ENCODE data around the gene PRKACG. TPM values are rescaled to one million over a fixed set of nuclear protein-coding genes. Genes with fewer than 3 reads are reported as not detected.

PRKACG gene
- total and polyA plus RNA-seq, 2 of the 8 experiments (the other 6 are each of a cell fraction or from before 2014, with no cell fraction given): not detected

GRCh38 chr9:69020301-69021145, 6.6 kb upstream of the PRKACG start:
- no peak overlapping the region for H2AFZ ChIP-seq (ENCODE audit: low read length)
- H3K4me3 ChIP-seq (ENCODE audit: extremely low read depth in 1 of 4, insufficient read depth in 2 of 4, low read depth in 3 of 4, low read length in 4 of 4): no peak overlapping the region
- no peak overlapping the region for H4K91ac ChIP-seq (replicated peaks; ENCODE audit: insufficient read length, low read length)
- H3K23me2 ChIP-seq (ENCODE audit: low read depth, low read length): no peaks in the 10 kb centered on the region
- peaks cover 0 to 11% (median 3%) of the 10 kb centered on the region in 4 experiments; a peak in 4 of 7 replicates for H3K4me1 ChIP-seq (replicated peaks in 1 of 4; ENCODE audit: control insufficient read depth in 3 of 4, insufficient read depth in 4 of 4, low read length in 3 of 4)
- WGBS, 2 experiments (ENCODE audit: extremely low coverage in 1 of 2, insufficient coverage in 1 of 2, insufficient read length in 1 of 2, insufficient replicate concordance in 2 of 2, low coverage in 1 of 2, low lambda C conversion rate in 2 of 2, missing lambda C conversion rate in 1 of 2): 90% methylated on average over 8 of the region's 8 CpGs; no CpG with 5 or more reads in 1 of the 2 experiments
- H3K27me3 ChIP-seq (replicated peaks in 1 of 4; ENCODE audit: control insufficient read depth in 3 of 4, extremely low read depth in 1 of 4, insufficient read depth in 3 of 4, low read length in 3 of 4): no peaks in the 10 kb centered on the region; a peak in 2 of 7 replicates
- no peak overlapping the region for H4K8ac ChIP-seq (ENCODE audit: extremely low read depth, insufficient read depth, low read length)
- no peak overlapping the region for H2BK12ac ChIP-seq (ENCODE audit: low read depth, low read length)
- no peak overlapping the region for H3K14ac ChIP-seq (ENCODE audit: insufficient read length)
- H2BK5ac ChIP-seq (ENCODE audit: low read depth, low read length): no peak overlapping the region
- no peak overlapping the region for H2AK5ac ChIP-seq (ENCODE audit: low read depth, low read length)
- H3K18ac ChIP-seq (ENCODE audit: extremely low read depth, low read length): no peak overlapping the region
- no peak overlapping the region for H3K23ac ChIP-seq (ENCODE audit: insufficient read length)
- DNase-seq (ENCODE audit: low read depth in 1 of 2, low spot score in 2 of 2): no peak
- no peak overlapping the region for H3K27ac ChIP-seq (ENCODE audit: low read depth, low read length)
- no peak overlapping the region for H3K9ac ChIP-seq (replicated peaks in 1 of 4; ENCODE audit: extremely low read depth in 1 of 4, low read depth in 3 of 4, low read length in 3 of 4)
- H3K79me2 ChIP-seq (ENCODE audit: control insufficient read depth in 1 of 2, insufficient read depth in 2 of 2, low read length in 2 of 2): no peaks in the 10 kb centered on the region
- no peaks in the 10 kb centered on the region for H4K20me1 ChIP-seq (replicated peaks in 1 of 2; ENCODE audit: control insufficient read depth in 1 of 2, insufficient read depth in 2 of 2, low read length in 2 of 2)
- no peak overlapping the region for H3K4me2 ChIP-seq (ENCODE audit: insufficient read depth in 1 of 2, low read depth in 2 of 2, low read length in 2 of 2)
- CTCF ChIA-PET (ENCODE audit: partially characterized antibody): interaction anchor here (0.8 to 2.2 kb wide), 7 partner anchors 9 to 452 kb away, joined by 3 to 7 read pairs (median 3); no protein-coding TSS in a partner anchor
- H3K9me3 ChIP-seq (ENCODE audit: insufficient read depth in 2 of 2, low read depth in 1 of 2, low read length in 1 of 2): no peaks in the 10 kb centered on the region
- H3K56ac ChIP-seq (replicated peaks; ENCODE audit: insufficient read length, low read depth, low read length): no peak overlapping the region
- no peak overlapping the region for H2BK20ac ChIP-seq (ENCODE audit: low read length)
- POLR2A ChIA-PET (ENCODE audit: partially characterized antibody): interaction anchor here (0.8 kb wide), 1 partner anchor 16 kb away, joined by 3 read pairs; the partner anchor contains the start of gene FXN
- H3K79me1 ChIP-seq (ENCODE audit: low read depth, low read length): no peaks in the 10 kb centered on the region
- no peak overlapping the region for H3K4ac ChIP-seq (replicated peaks; ENCODE audit: insufficient read length, low read depth, low read length)
- H4K5ac ChIP-seq (ENCODE audit: insufficient read length, low read depth, low read length): no peak overlapping the region
- no peak overlapping the region for H2BK120ac ChIP-seq (replicated peaks; ENCODE audit: low read depth, low read length)
- no peak for FAIRE-seq
- H3K36me3 ChIP-seq (ENCODE audit: control insufficient read depth in 2 of 4, insufficient read depth in 4 of 4, low read length in 3 of 4): no peaks in the 10 kb centered on the region
- no peak overlapping the region; the same call in 1 of the 2 replicates for H2BK15ac ChIP-seq (ENCODE audit: low read length)
- TF ChIP-seq SIX5 (IDR thresholded peaks at IDR 0.05; ENCODE audit: low read depth, low read length): no peak
- TF ChIP-seq USF2 (IDR thresholded peaks at IDR 0.05; ENCODE audit: low read length): no peak
- TF ChIP-seq CHD1 (IDR thresholded peaks at IDR 0.05; ENCODE audit: low read depth, low read length): no peak
- no peak for TF ChIP-seq BRCA1 (IDR thresholded peaks at IDR 0.05; ENCODE audit: low read depth, low read length)
- no peak for TF ChIP-seq TEAD4 (IDR thresholded peaks at IDR 0.05; ENCODE audit: low read depth, low read length)
- TF ChIP-seq SAP30 (IDR thresholded peaks at IDR 0.05; ENCODE audit: insufficient read depth, insufficient replicate concordance, low read length): no peak
- TF ChIP-seq POLR2A (IDR thresholded peaks at IDR 0.05; ENCODE audit: control extremely low read depth in 1 of 2, low read depth in 2 of 2, low read length in 2 of 2): no peak
- no peak for TF ChIP-seq MAFK (IDR thresholded peaks at IDR 0.05; ENCODE audit: low read depth, low read length)
- TF ChIP-seq CHD2 (IDR thresholded peaks at IDR 0.05; ENCODE audit: low read length): no peak

Measured in H1 (cell line).